Upper lobe of left lung (tissue), 4 donors: ENCODE results near the gene KCNH1.

Source experiments
- CTCF ChIP-seq, 6 experiments: fragments of 450-650 bp in 4 of 6; fragments of 200-600 bp in 2 of 6; sonication (generic) in 2 of 6; IDR thresholded peaks; one replicate each; pipeline ENCODE4 v1.5.1; 2016 to 2019; ENCODE audit warnings: antibody characterized with exemption in 6 of 6
- EP300 ChIP-seq, 4 donors: sonication (generic); formaldehyde crosslinking; IDR thresholded peaks; one replicate each; pipeline ENCODE4 v1.5.1; 2017; ENCODE audit warnings: antibody characterized with exemption in 4 of 4, control low read depth in 2 of 4

- no peak for TF ChIP-seq CTCF (IDR thresholded peaks at IDR 0.05)
- no peak for TF ChIP-seq EP300 (IDR thresholded peaks at IDR 0.05)
These were observed 402.4 kb downstream of the KCNH1 start for GRCh38 chr1:210731597-210731996.
